KMS-11 (cell line): ENCODE measurements around the gene IL1RAPL1.

Source experiments
- H2AFZ ChIP-seq: fragments of 200-600 bp; sonication (generic); 2 replicates; pipeline ENCODE4 v1.6.1; 2016; ENCODE audit warnings: antibody characterized with exemption, mixed run types, low read depth
- H3K27ac ChIP-seq: fragments of 200-600 bp; sonication (generic); 2 replicates; pipeline ENCODE4 v1.6.1; 2016; ENCODE audit warnings: mild to moderate bottlenecking, mixed run types
- H3K27me3 ChIP-seq: fragments of 200-600 bp; sonication (generic); 2 replicates; pipeline ENCODE4 v1.6.1; 2017; ENCODE audit warnings: mild to moderate bottlenecking, low read depth, mixed run types, moderate library complexity; ENCODE audit not compliant: insufficient read depth
- H3K36me3 ChIP-seq: fragments of 200-600 bp; sonication (generic); 2 replicates; pipeline ENCODE4 v1.6.1; 2017; ENCODE audit warnings: mild to moderate bottlenecking, mixed run types; ENCODE audit not compliant: insufficient read depth
- H3K4me1 ChIP-seq: fragments of 200-600 bp; sonication (generic); 2 replicates; pipeline ENCODE4 v1.6.1; 2016; ENCODE audit warnings: mild to moderate bottlenecking, low read depth, mixed run types; ENCODE audit not compliant: poor library complexity, severe bottlenecking
- H3K4me2 ChIP-seq: fragments of 200-600 bp; sonication (generic); 2 replicates; pipeline ENCODE4 v1.7.0; 2016; ENCODE audit warnings: mild to moderate bottlenecking, mixed run types
- H3K4me3 ChIP-seq: fragments of 200-600 bp; sonication (generic); IDR thresholded peaks from 2 replicates; pipeline ENCODE4 v1.6.1; 2017; ENCODE audit warnings: low read depth, low read length, mixed read lengths; ENCODE audit not compliant: insufficient read depth
- H3K79me2 ChIP-seq: fragments of 200-600 bp; sonication (generic); 2 replicates; pipeline ENCODE4 v1.6.1; 2016; ENCODE audit warnings: low read depth, mixed run types; ENCODE audit not compliant: insufficient read depth
- H3K9ac ChIP-seq: fragments of 200-600 bp; sonication (generic); 2 replicates; pipeline ENCODE4 v1.6.1; 2016; ENCODE audit warnings: mild to moderate bottlenecking, mixed run types
- H4K20me1 ChIP-seq: fragments of 200-600 bp; sonication (generic); 2 replicates; pipeline ENCODE4 v1.6.1; 2016; ENCODE audit warnings: mild to moderate bottlenecking, mixed run types; ENCODE audit not compliant: insufficient read depth
- TF ChIP-seq, protein P1 (sequence below): fragments of 200-600 bp; sonication (generic); conservative IDR thresholded peaks from 2 replicates; pipeline ENCODE4 v1.6.1; 2017; ENCODE audit warnings: low read depth, mild to moderate bottlenecking, antibody characterized with exemption, low read length, moderate library complexity, mixed read lengths

Gene IL1RAPL1

DNA sequence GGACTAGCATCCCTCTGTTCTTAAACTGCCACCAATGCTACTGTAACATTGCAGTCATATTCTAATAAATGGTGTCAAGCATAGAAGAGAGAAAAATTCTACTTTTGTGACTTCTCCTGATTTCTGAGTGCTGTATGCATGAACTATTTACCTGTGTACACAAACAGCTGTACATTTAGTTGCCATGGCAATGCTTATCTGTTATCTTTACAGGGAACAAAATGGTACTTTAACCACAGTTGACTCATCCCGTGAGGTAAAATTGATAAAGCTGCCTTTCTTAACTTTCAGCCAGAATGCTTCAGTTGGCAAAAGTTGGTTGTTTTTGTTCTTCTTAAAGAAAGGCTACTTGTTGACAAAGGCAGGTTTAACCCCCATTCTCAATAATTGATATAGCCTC, 1040.6 kb downstream of the IL1RAPL1 start:
- Histone ChIP-seq H2AFZ (no peak overlapping the region), H3K4me2 (no peak overlapping the region)

DNA sequence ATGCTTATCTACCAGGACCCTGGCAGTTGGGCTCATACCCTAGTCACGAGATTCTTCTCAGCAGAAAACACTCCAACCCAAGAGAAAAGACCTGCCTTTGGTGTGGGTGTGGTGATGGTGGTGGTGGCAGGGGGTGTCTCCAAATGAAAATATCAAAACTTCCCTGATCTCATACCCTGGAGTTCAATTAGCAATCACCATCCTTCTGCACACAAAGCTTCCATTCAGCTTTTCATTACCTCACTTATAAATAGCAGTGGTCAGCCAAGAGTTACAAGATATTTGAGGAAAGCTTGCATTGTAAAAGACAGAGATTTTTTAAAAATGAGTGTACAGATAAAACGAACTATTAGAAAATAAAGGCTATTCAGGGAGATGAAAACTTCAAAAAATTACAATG, 1047.3 kb downstream of the IL1RAPL1 start:
- H3K4me3 ChIP-seq: no peak overlapping the region
- H3K27me3 ChIP-seq: no peaks in the 10 kb centered on the region
- H3K4me1 ChIP-seq: no peaks in the 10 kb centered on the region
- H3K79me2 ChIP-seq: no peaks in the 10 kb centered on the region
- no peak overlapping the region for H3K9ac ChIP-seq
- TF ChIP-seq, protein P1, sequence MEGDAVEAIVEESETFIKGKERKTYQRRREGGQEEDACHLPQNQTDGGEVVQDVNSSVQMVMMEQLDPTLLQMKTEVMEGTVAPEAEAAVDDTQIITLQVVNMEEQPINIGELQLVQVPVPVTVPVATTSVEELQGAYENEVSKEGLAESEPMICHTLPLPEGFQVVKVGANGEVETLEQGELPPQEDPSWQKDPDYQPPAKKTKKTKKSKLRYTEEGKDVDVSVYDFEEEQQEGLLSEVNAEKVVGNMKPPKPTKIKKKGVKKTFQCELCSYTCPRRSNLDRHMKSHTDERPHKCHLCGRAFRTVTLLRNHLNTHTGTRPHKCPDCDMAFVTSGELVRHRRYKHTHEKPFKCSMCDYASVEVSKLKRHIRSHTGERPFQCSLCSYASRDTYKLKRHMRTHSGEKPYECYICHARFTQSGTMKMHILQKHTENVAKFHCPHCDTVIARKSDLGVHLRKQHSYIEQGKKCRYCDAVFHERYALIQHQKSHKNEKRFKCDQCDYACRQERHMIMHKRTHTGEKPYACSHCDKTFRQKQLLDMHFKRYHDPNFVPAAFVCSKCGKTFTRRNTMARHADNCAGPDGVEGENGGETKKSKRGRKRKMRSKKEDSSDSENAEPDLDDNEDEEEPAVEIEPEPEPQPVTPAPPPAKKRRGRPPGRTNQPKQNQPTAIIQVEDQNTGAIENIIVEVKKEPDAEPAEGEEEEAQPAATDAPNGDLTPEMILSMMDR: no peak
- no peaks in the 10 kb centered on the region for H4K20me1 ChIP-seq
- H2AFZ ChIP-seq: no peak overlapping the region
- H3K36me3 ChIP-seq: no peaks in the 10 kb centered on the region
- H3K27ac ChIP-seq: no peak overlapping the region
- no peak overlapping the region for H3K4me2 ChIP-seq

More for the DNA sequence above, 1040.6 kb downstream of the IL1RAPL1 start:
- Histone ChIP-seq H4K20me1 (no peaks in the 10 kb centered on the region), H3K9ac (no peak overlapping the region), H3K4me3 (no peak overlapping the region), H3K27ac (no peak overlapping the region), H3K4me1 (no peaks in the 10 kb centered on the region), H3K27me3 (no peaks in the 10 kb centered on the region), H3K36me3 (no peaks in the 10 kb centered on the region), H3K79me2 (no peaks in the 10 kb centered on the region)
- TF ChIP-seq, protein P1: no peak

DNA sequence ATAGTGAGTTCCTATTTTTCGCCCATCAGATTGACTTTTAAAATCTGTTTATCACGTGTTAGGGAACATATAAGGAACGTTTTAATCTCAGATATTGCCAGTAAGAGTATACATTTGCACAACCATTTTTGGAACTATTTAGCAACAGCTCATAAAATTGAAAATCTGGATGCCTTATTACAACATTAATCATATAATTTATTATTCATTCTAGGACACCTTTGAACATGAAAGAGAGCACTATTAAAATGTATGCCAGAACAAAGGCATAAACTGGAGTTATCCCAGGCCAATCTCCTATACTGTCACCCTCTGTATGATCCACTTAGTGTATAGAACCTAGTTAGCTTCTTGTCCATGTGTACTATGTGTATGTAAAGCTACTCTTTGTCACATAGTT, 1049.1 kb downstream of the IL1RAPL1 start:
- TF ChIP-seq, protein P1: no peak
- no peak overlapping the region for H3K4me2 ChIP-seq
- no peaks in the 10 kb centered on the region for H4K20me1 ChIP-seq
- H2AFZ ChIP-seq: no peak overlapping the region
- H3K79me2 ChIP-seq: no peaks in the 10 kb centered on the region
- H3K9ac ChIP-seq: no peak overlapping the region
- H3K4me1 ChIP-seq: no peaks in the 10 kb centered on the region
- no peak overlapping the region for H3K4me3 ChIP-seq
- H3K27ac ChIP-seq: no peak overlapping the region
- H3K27me3 ChIP-seq: no peaks in the 10 kb centered on the region
- H3K36me3 ChIP-seq: no peaks in the 10 kb centered on the region

DNA sequence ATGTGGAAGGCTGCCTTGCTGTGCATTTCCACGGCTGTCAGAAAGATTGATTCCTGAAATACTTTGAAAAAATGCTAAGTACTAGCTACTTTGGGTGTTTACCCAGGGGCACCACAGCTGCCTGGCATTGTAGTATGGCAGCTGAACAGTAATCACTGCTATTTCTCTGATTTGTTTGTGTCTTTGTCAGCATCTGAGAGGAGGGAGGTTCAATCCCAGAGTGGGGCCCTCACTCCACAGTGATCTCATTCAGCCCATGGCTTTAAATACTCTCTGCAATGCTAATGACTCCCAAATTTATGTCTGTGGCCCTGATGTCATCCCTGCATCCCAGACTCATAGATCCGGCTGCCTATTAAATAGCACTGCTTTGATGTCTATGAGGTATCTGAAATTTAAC, 1052.9 kb downstream of the IL1RAPL1 start:
- Histone ChIP-seq H3K27me3 (no peaks in the 10 kb centered on the region), H3K4me2 (no peak overlapping the region), H3K36me3 (no peaks in the 10 kb centered on the region), H3K4me1 (no peaks in the 10 kb centered on the region), H3K4me3 (no peak overlapping the region), H3K9ac (no peak overlapping the region), H2AFZ (no peak overlapping the region), H3K79me2 (no peaks in the 10 kb centered on the region), H4K20me1 (no peaks in the 10 kb centered on the region), H3K27ac (no peak overlapping the region)
- TF ChIP-seq, protein P1: no peak
